K562 (cell line): ENCODE data around the gene ODAD3. TPM values are rescaled to one million over a fixed set of nuclear protein-coding genes. Genes with fewer than 3 reads are reported as not detected.

Experiments
- NBN ChIP-seq: fragments of 450-650 bp; IDR thresholded peaks from 2 replicates; pipeline ENCODE4 v1.6.1; 2016; ENCODE audit warnings: low read depth, mild to moderate bottlenecking
- NCOA6 ChIP-seq: fragments of 450-650 bp; IDR thresholded peaks from 2 replicates; pipeline ENCODE4 v1.6.1; 2017; ENCODE audit warnings: mild to moderate bottlenecking
- SP1 ChIP-seq: sonication (generic); formaldehyde crosslinking; IDR thresholded peaks from 2 replicates; pipeline ENCODE4 v1.8.1; 2022; ENCODE audit warnings: mild to moderate bottlenecking, missing genetic modification reagents
- ZNF311 ChIP-seq: fragments of 250-450 bp; sonication (Bioruptor Pico); IDR thresholded peaks from 2 replicates; pipeline ENCODE4 v1.4.0; 2020; ENCODE audit warnings: mild to moderate bottlenecking, moderate library complexity
- polyA plus RNA-seq, 8 experiments: library from polyadenylated mRNA; depleted of rRNA in 4 of 8; stranded (reverse) in 5 of 8; unstranded in 3 of 8; fragments of >200 nt; fragmentation: Nextera tagmentation in 2 of 8; fragmentation: Illumina TruSeq in 1 of 8; extraction: Ambion mirVana in 2 of 8; extraction: Trizol in 1 of 8; gene quantifications; 2 replicates each; pipeline versions ENCODE4 v1.2.1 to v1.2.3, GENCODE V29; 2011 to 2014; ENCODE audit warnings: inconsistent platforms in 1 of 8, missing spikeins in 1 of 8
- total RNA-seq, 7 experiments: library from RNA; depleted of rRNA in 6 of 7; stranded (reverse); fragments of >200 nt in 6 of 7; fragmentation: Illumina TruSeq in 2 of 7; extraction: Trizol in 2 of 7; gene quantifications; 2 replicates each; pipeline versions ENCODE4 v1.2.1 to v1.2.3, GENCODE V29; 2011 to 2021; ENCODE audit warnings: low replicate concordance in 1 of 7
- TF ChIP-seq, protein P1 (sequence below): fragments of 450-650 bp; IDR thresholded peaks from 2 replicates; pipeline ENCODE4 v1.6.1; 2017; ENCODE audit warnings: antibody characterized with exemption, mild to moderate bottlenecking
- TF ChIP-seq, protein P2 (sequence below): fragments of 250-450 bp; sonication (Bioruptor Pico); IDR thresholded peaks from 2 replicates; pipeline ENCODE4 v1.5.0; 2022; ENCODE audit warnings: mild to moderate bottlenecking
- TF ChIP-seq, protein P3 (sequence below): fragments of 450-650 bp; IDR thresholded peaks from 2 replicates; pipeline ENCODE4 v1.7.1; 2018; ENCODE audit warnings: mild to moderate bottlenecking, low read depth; ENCODE audit not compliant: partially characterized antibody
- TF ChIP-seq, protein P4 (sequence below): fragments of 250-450 bp; sonication (Bioruptor Pico); IDR thresholded peaks from 2 replicates; pipeline ENCODE4 v1.4.0; 2020; ENCODE audit warnings: mild to moderate bottlenecking, moderate library complexity

The ODAD3 gene
- total and polyA plus RNA-seq, 9 of the 15 experiments (the other 6 are each of a cell fraction or from before 2014, with no cell fraction given), result 0.07 to 0.72 (median 0.14) TPM; not detected in 2

DNA sequence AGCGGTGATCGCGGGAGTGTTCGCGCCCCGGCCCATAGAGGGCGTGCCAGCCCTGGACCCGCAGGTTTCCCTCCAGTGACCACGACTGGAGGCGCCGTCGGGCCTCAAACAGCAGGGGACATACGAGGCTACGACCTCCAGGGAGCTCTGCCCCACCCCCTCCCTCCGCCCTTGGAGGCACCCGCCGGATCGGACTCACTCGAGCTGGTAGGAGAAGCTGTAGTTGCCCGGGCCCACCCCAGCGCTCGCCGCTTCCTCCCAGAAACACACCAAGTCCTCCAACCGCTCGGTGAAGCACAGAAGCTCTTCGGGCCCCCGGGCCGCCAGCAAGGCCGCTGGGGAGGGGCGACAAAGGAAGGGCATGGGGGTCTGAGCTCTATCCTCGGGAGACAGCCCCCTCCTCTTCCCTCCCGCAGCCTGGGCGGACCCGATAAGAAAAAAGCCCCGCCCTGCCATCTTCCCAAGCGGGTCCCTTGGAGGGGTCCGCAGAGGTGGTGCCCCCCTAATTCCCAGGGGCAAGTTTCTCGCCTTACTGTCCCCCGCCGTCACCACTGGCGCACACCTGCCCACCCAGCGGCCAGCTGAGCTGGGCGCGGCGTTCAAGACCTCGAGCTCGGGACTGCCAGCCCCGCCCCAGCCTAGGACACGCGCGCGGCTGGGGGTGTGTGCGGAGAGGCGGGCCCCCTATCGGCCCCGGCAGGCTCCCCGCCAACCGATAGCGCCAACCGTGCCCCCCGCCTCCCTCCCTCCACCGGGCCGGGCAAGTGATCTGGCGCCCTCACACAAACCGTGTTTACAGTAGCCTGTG lies 51.8 kb downstream of the ODAD3 start (continued):
- TF ChIP-seq, protein P1, sequence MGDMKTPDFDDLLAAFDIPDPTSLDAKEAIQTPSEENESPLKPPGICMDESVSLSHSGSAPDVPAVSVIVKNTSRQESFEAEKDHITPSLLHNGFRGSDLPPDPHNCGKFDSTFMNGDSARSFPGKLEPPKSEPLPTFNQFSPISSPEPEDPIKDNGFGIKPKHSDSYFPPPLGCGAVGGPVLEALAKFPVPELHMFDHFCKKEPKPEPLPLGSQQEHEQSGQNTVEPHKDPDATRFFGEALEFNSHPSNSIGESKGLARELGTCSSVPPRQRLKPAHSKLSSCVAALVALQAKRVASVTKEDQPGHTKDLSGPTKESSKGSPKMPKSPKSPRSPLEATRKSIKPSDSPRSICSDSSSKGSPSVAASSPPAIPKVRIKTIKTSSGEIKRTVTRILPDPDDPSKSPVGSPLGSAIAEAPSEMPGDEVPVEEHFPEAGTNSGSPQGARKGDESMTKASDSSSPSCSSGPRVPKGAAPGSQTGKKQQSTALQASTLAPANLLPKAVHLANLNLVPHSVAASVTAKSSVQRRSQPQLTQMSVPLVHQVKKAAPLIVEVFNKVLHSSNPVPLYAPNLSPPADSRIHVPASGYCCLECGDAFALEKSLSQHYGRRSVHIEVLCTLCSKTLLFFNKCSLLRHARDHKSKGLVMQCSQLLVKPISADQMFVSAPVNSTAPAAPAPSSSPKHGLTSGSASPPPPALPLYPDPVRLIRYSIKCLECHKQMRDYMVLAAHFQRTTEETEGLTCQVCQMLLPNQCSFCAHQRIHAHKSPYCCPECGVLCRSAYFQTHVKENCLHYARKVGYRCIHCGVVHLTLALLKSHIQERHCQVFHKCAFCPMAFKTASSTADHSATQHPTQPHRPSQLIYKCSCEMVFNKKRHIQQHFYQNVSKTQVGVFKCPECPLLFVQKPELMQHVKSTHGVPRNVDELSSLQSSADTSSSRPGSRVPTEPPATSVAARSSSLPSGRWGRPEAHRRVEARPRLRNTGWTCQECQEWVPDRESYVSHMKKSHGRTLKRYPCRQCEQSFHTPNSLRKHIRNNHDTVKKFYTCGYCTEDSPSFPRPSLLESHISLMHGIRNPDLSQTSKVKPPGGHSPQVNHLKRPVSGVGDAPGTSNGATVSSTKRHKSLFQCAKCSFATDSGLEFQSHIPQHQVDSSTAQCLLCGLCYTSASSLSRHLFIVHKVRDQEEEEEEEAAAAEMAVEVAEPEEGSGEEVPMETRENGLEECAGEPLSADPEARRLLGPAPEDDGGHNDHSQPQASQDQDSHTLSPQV, result peak; percentile 38; the same call in 1 of the 2 replicates
- TF ChIP-seq, protein P2, sequence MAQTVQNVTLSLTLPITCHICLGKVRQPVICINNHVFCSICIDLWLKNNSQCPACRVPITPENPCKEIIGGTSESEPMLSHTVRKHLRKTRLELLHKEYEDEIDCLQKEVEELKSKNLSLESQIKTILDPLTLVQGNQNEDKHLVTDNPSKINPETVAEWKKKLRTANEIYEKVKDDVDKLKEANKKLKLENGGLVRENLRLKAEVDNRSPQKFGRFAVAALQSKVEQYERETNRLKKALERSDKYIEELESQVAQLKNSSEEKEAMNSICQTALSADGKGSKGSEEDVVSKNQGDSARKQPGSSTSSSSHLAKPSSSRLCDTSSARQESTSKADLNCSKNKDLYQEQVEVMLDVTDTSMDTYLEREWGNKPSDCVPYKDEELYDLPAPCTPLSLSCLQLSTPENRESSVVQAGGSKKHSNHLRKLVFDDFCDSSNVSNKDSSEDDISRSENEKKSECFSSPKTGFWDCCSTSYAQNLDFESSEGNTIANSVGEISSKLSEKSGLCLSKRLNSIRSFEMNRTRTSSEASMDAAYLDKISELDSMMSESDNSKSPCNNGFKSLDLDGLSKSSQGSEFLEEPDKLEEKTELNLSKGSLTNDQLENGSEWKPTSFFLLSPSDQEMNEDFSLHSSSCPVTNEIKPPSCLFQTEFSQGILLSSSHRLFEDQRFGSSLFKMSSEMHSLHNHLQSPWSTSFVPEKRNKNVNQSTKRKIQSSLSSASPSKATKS (CRISPR knock-in tag), result no peak
- peak; percentile 45; the same call in 1 of the 2 replicates for TF ChIP-seq NBN
- no peak; the same call in 1 of the 2 replicates for TF ChIP-seq NCOA6
- TF ChIP-seq ZNF311 (CRISPR knock-in tag), result no peak
- TF ChIP-seq, protein P3, sequence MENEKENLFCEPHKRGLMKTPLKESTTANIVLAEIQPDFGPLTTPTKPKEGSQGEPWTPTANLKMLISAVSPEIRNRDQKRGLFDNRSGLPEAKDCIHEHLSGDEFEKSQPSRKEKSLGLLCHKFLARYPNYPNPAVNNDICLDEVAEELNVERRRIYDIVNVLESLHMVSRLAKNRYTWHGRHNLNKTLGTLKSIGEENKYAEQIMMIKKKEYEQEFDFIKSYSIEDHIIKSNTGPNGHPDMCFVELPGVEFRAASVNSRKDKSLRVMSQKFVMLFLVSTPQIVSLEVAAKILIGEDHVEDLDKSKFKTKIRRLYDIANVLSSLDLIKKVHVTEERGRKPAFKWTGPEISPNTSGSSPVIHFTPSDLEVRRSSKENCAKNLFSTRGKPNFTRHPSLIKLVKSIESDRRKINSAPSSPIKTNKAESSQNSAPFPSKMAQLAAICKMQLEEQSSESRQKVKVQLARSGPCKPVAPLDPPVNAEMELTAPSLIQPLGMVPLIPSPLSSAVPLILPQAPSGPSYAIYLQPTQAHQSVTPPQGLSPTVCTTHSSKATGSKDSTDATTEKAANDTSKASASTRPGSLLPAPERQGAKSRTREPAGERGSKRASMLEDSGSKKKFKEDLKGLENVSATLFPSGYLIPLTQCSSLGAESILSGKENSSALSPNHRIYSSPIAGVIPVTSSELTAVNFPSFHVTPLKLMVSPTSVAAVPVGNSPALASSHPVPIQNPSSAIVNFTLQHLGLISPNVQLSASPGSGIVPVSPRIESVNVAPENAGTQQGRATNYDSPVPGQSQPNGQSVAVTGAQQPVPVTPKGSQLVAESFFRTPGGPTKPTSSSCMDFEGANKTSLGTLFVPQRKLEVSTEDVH, result no peak
- peak; percentile 2; the same call in 1 of the 2 replicates for TF ChIP-seq SP1 (CRISPR knock-in tag)
- TF ChIP-seq, protein P4, sequence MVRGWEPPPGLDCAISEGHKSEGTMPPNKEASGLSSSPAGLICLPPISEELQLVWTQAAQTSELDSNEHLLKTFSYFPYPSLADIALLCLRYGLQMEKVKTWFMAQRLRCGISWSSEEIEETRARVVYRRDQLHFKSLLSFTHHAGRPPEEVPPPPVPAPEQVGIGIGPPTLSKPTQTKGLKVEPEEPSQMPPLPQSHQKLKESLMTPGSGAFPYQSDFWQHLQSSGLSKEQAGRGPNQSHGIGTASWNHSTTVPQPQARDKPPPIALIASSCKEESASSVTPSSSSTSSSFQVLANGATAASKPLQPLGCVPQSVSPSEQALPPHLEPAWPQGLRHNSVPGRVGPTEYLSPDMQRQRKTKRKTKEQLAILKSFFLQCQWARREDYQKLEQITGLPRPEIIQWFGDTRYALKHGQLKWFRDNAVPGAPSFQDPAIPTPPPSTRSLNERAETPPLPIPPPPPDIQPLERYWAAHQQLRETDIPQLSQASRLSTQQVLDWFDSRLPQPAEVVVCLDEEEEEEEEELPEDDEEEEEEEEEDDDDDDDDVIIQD, result 0 out of 2 replicates have a peak, but pooled peaks have one; percentile 42
